GM12873 (cell line): ENCODE results near the gene PTF1A.
A peak's percentile ranks its signal among the peaks of the same experiment; 100 is the strongest.

ENCODE experiments used
- CTCF ChIP-seq: IDR thresholded peaks from 2 replicates; pipeline ENCODE4 v1.5.1; 2012; ENCODE audit warnings: low read depth, mild to moderate bottlenecking, moderate library complexity, low read length, control low read depth; ENCODE audit not compliant: insufficient read depth; ENCODE audit errors: missing control alignments

The PTF1A gene

GRCh38 chr10:23155169-23155568 is 36.9 kb upstream of the PTF1A start:
- TF ChIP-seq CTCF: no peak

- no peak for TF ChIP-seq CTCF
Observed at GRCh38 chr10:23156447-23157150, 35.5 kb upstream of the PTF1A start.

- TF ChIP-seq CTCF: no peak
Observed at GRCh38 chr10:23157239-23157681, 34.9 kb upstream of the PTF1A start.

- TF ChIP-seq CTCF: peak; percentile 44
Observed at GRCh38 chr10:23157691-23158369, 34.3 kb upstream of the PTF1A start.

GRCh38 chr10:23158370-23158769 is 33.7 kb upstream of the PTF1A start:
- TF ChIP-seq CTCF: peak; percentile 89

GRCh38 chr10:23171232-23171876 is 20.8 kb upstream of the PTF1A start:
- TF ChIP-seq CTCF: no peak
